Mesodermal cell (in vitro differentiated cells): Measurements from ENCODE around the gene GEMIN4.
A peak's percentile ranks its signal among the peaks of the same experiment; 100 is the strongest.

Experiments used
- H3K27ac ChIP-seq: 2 replicates; pipeline ENCODE4 v1.7.0; 2013; ENCODE audit warnings: mild to moderate bottlenecking, low read depth, low read length, moderate library complexity; ENCODE audit not compliant: severe bottlenecking
- H3K36me3 ChIP-seq: 2 replicates; pipeline ENCODE4 v1.7.1; 2013; ENCODE audit warnings: mild to moderate bottlenecking, low read length, moderate library complexity; ENCODE audit not compliant: control insufficient read depth, insufficient read depth
- H3K4me1 ChIP-seq: one replicate; pipeline ENCODE4 v1.7.1; 2013; ENCODE audit warnings: mild to moderate bottlenecking, low read length; ENCODE audit not compliant: insufficient read depth, control insufficient read depth, poor library complexity, severe bottlenecking
- H3K4me3 ChIP-seq: 2 replicates; pipeline ENCODE4 v1.7.0; 2013; ENCODE audit warnings: low read length, control low read depth, mild to moderate bottlenecking; ENCODE audit not compliant: insufficient read depth, poor library complexity, severe bottlenecking; ENCODE audit errors: extremely low read depth
- H3K9me3 ChIP-seq: 2 replicates; pipeline ENCODE4 v1.7.1; 2013; ENCODE audit warnings: mild to moderate bottlenecking, low read length, moderate library complexity; ENCODE audit not compliant: control insufficient read depth
- WGBS, 2 experiments: methylation state at CpG; one replicate each; pipeline ENCODE4 v1.1.5; 2013; ENCODE audit warnings: missing lambda C conversion rate in 2 of 2; ENCODE audit not compliant: insufficient coverage in 2 of 2; 5-methylcytosine and 5-hydroxymethylcytosine counted together

Gene GEMIN4

GRCh38 chr17:725746-726145 lies 26.3 kb downstream of the GEMIN4 start:
- WGBS, 2 experiments = 66 to 71% methylated on average over 8 of the region's 12 CpGs
- Histone ChIP-seq H3K36me3 (no peaks in the 10 kb centered on the region), H3K27ac (no peak overlapping the region), H3K4me3 (no peak overlapping the region), H3K4me1 (no peaks in the 10 kb centered on the region), H3K9me3 (no peaks in the 10 kb centered on the region)

GRCh38 chr17:725084-725483 lies 27.0 kb downstream of the GEMIN4 start:
- no peaks in the 10 kb centered on the region for H3K36me3 ChIP-seq
- H3K4me1 ChIP-seq = no peaks in the 10 kb centered on the region
- H3K4me3 ChIP-seq = no peak overlapping the region
- no peak overlapping the region for H3K27ac ChIP-seq
- WGBS, 2 experiments = 92 to 94% methylated on average over 4 to 10 of the region's 14 CpGs
- H3K9me3 ChIP-seq = no peaks in the 10 kb centered on the region

DNA sequence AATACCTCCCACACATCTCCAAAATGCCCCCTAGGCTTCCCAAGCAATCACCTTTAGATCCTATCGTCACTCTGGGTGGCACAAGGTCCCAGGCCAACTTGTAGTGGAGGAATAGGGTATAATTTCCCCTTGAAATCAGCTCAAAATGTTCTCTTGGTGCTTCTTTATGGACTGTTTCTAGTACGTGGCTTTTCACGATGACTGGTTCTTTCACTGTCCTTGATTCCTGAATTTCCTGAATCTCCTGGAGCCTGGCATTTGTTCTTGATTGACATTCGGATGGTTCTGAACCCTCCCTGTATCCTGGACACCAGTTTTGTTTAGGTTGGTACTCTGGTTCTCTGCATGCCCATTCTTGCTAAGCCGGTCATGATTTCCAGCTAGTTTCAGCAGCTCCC lies 30.5 kb downstream of the GEMIN4 start:
- Histone ChIP-seq H3K4me1 (no peaks in the 10 kb centered on the region), H3K36me3 (no peaks in the 10 kb centered on the region), H3K27ac (no peak overlapping the region), H3K4me3 (no peak overlapping the region), H3K9me3 (no peaks in the 10 kb centered on the region)
- WGBS, 2 experiments = 82 to 83% methylated on average over 3 to 5 of the region's 5 CpGs

DNA sequence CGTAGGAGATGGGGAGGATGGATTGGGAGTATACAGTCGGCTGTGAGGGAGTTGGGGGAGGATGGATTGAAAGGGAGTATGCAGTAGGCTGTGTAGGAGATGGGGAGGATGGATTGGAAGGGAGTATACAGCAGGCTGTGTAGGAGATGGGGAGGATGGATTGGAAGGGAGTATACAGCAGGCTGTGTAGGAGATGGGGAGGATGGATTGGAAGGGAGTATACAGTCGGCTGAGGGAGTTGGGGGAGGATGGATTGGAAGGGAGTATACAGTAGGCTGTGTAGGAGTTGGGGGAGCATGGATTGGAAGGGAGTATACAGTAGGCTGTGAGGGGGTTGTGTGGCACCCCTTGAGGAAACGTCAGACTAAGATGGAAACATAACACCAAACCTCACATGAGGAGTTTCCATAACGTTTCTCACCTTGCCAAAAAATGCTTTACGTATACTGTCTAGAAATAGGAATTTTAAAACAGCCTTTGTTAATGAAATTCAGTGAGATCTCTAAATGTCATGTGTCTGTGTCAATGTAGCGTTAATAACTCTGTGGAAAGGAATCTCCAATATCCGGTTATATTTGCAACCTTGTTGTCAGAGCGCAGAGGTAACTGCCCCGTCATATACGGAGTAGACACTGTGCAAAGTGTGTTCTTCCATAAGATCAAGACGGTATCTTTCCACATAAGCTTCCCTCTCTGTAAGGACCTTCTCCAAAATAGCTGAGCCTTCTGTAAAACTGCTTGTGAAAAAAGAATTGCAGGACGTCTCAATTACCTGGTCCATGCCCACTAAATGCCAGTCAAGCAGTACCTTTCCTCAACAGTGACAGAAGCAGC lies 31.1 kb downstream of the GEMIN4 start:
- Histone ChIP-seq H3K27ac (no peak overlapping the region), H3K4me3 (no peak overlapping the region), H3K4me1 (no peaks in the 10 kb centered on the region), H3K9me3 (no peaks in the 10 kb centered on the region), H3K36me3 (no peaks in the 10 kb centered on the region)
- 82 to 88% methylated on average over 10 of the region's 13 CpGs for whole genome bisulfite sequencing, 2 experiments

- 92 to 94% methylated on average over 2 to 4 of the region's 5 CpGs for WGBS, 2 experiments
Observed at GRCh38 chr17:718075-718474, 34.0 kb downstream of the GEMIN4 start.

GRCh38 chr17:708132-708531 lies 43.9 kb downstream of the GEMIN4 start:
- Histone ChIP-seq H3K27ac (no peak overlapping the region), H3K4me1 (no peaks in the 10 kb centered on the region), H3K36me3 (peaks cover 50% of the 10 kb centered on the region), H3K9me3 (no peaks in the 10 kb centered on the region), H3K4me3 (no peak overlapping the region)
- 93 to 100% methylated on average over 2 to 3 of the region's 5 CpGs for WGBS, 2 experiments

More at GRCh38 chr17:718075-718474, 34.0 kb downstream of the GEMIN4 start:
- Histone ChIP-seq H3K9me3 (no peaks in the 10 kb centered on the region), H3K27ac (no peak overlapping the region), H3K4me1 (peaks cover 4% of the 10 kb centered on the region), H3K4me3 (no peak overlapping the region), H3K36me3 (no peaks in the 10 kb centered on the region)

- H3K9me3 ChIP-seq = no peaks in the 10 kb centered on the region
- WGBS, 2 experiments = 94 to 100% methylated on average over 3 to 5 of the region's 6 CpGs
- H3K4me1 ChIP-seq = no peaks in the 10 kb centered on the region
Observed at GRCh38 chr17:705863-706262, 46.2 kb downstream of the GEMIN4 start.

DNA sequence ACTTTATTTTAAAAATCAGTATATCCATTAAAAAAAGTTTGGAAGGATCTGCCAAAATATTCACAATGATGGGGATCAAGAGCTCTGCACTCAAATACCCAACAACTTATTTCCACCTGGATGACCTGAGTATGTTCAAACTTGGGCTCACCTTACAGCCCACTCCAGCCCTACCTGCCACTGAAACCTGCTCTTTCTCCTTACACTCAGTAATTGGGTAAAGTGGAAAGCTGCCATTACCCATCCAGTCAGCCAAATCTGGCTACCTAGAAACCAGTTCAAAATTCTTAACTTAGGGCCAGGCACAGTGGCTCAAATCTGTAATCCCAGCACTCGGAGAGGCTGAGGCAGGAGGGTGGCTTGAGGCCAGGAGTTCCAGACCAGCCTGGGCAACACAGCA lies 47.1 kb downstream of the GEMIN4 start:
- Histone ChIP-seq H3K36me3 (peaks cover 52% of the 10 kb centered on the region), H3K9me3 (no peaks in the 10 kb centered on the region), H3K4me3 (no peak overlapping the region), H3K27ac (no peak overlapping the region), H3K4me1 (no peaks in the 10 kb centered on the region)
- WGBS, 2 experiments = 86 to 100% methylated on average over 1 of the region's 1 CpG

More at GRCh38 chr17:705863-706262, 46.2 kb downstream of the GEMIN4 start:
- H3K36me3 ChIP-seq = peaks cover 53% of the 10 kb centered on the region
- H3K4me3 ChIP-seq = no peak overlapping the region
- no peak overlapping the region for H3K27ac ChIP-seq

GRCh38 chr17:704111-704864 lies 47.8 kb downstream of the GEMIN4 start:
- H3K4me1 ChIP-seq = no peaks in the 10 kb centered on the region
- H3K4me3 ChIP-seq = no peak overlapping the region
- 100% methylated on average over 1 to 2 of the region's 4 CpGs for WGBS, 2 experiments
- H3K9me3 ChIP-seq = no peaks in the 10 kb centered on the region
- H3K36me3 ChIP-seq = peaks cover 52% of the 10 kb centered on the region
- H3K27ac ChIP-seq = peak overlapping the region; percentile 16

DNA sequence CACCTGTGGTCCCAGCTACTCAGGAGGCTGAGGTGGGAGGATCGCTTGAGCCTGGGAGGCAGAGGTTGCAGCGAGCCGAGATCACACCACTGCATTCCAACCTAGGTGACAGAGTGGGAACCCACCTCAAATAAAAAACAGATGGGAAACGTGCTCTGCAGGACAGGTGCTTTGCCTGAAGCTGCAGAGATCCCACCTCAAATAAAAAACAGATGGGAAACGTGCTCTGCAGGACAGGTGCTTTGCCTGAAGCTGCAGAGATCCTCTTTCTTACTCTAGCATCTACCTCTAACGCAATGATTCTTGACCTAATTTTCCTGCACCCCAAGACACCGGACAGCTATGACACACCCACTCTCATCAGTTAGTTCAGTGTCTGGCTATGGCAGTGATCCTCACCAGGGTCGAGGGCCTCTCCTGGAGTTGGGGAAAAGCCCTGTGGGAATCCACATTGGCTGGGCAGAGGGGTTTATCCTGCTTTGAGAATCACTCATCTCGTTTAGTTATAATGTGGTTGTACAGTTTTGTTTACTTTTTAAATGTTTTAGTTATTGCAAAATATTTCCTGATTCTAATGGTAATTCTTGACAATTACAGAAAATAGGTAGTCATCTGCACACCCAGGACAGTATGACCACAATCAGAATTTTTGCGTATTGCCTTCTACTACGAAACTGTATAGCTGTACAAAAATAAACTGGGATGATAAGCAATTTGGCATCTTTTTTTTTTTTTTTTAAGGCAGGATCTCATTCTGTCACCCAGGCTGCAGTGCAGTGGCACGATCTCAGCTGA lies 48.8 kb downstream of the GEMIN4 start:
- 96 to 100% methylated on average over 6 to 9 of the region's 12 CpGs for WGBS, 2 experiments
- H3K27ac ChIP-seq = no peak overlapping the region
- H3K4me3 ChIP-seq = no peak overlapping the region
- no peaks in the 10 kb centered on the region for H3K4me1 ChIP-seq
- no peaks in the 10 kb centered on the region for H3K9me3 ChIP-seq
- peaks cover 43% of the 10 kb centered on the region for H3K36me3 ChIP-seq
